ENCODE measurements around the gene PPP2R2C.

GRCh38 chr4:6364146-6364545 is 108.3 kb downstream of the PPP2R2C start:
- TF ChIP-seq POLR2AphosphoS5 (IDR thresholded peaks at IDR 0.05; ENCODE audit: low read depth, low read length) (no peak), POLR2A (IDR thresholded peaks at IDR 0.05; ENCODE audit: low read depth, low read length) (no peak), SPI1 (IDR thresholded peaks at IDR 0.05; ENCODE audit: low read depth, low read length) (no peak), TAF1 (IDR thresholded peaks at IDR 0.05; ENCODE audit: low read depth, low read length) (no peak)
